HEK293 (cell line): ENCODE measurements around the gene ISCU.

Source experiments
- CTCF ChIA-PET: fragments of 350-600 bp; formaldehyde crosslinking; extraction: SDS; loops from one replicate; lab custom pipeline; 2021; ENCODE audit warnings: antibody characterized with exemption; lab: Yijun Ruan, JAX
- POLR2A ChIA-PET: fragments of 300-600 bp; formaldehyde crosslinking; extraction: SDS; loops from one replicate; lab custom pipeline; 2020; ENCODE audit warnings: antibody characterized with exemption, inconsistent platforms; lab: Yijun Ruan, JAX
- H3K27ac ChIP-seq: fragments of 200-500 bp; sonication (Bioruptor generic); 2 replicates; pipeline ENCODE4 v1.5.1; 2014; ENCODE audit warnings: low read depth, low read length, control low read depth, inconsistent platforms; ENCODE audit errors: extremely low read depth
- H3K36me3 ChIP-seq, 2 experiments: fragments of 200-500 bp in 1 of 2; sonication (Bioruptor generic) in 1 of 2; 1 replicate in 1 of 2; 2 replicates in 1 of 2; pipeline ENCODE4 v1.5.1; 2014 to 2017; ENCODE audit warnings: inconsistent platforms in 2 of 2, low read length in 2 of 2; ENCODE audit not compliant: control insufficient read depth in 2 of 2, insufficient read depth in 1 of 2
- H3K4me1 ChIP-seq: fragments of 200-500 bp; sonication (Bioruptor generic); 2 replicates; pipeline ENCODE4 v1.5.1; 2014; ENCODE audit warnings: mild to moderate bottlenecking, low read length, inconsistent platforms; ENCODE audit not compliant: control insufficient read depth, insufficient read depth
- H3K4me3 ChIP-seq: 2 replicates; pipeline ENCODE4 v1.5.1; 2011; ENCODE audit warnings: low read depth, mild to moderate bottlenecking, control low read depth, low read length, moderate library complexity
- H3K9me3 ChIP-seq: fragments of 200-500 bp; sonication (Bioruptor generic); 2 replicates; pipeline ENCODE4 v1.5.1; 2014; ENCODE audit warnings: low read depth, low read length, inconsistent platforms; ENCODE audit not compliant: control insufficient read depth, insufficient read depth
- GFI1B ChIP-seq: fragments of 450-650 bp; formaldehyde crosslinking; IDR thresholded peaks from 2 replicates; pipeline ENCODE4 v1.5.1; 2016; ENCODE audit warnings: missing biosample characterization, missing genetic modification characterization
- GLI4 ChIP-seq: fragments of 450-650 bp; formaldehyde crosslinking; IDR thresholded peaks from 2 replicates; pipeline ENCODE4 v1.5.1; 2016; ENCODE audit warnings: missing biosample characterization, missing genetic modification characterization
- MYNN ChIP-seq: fragments of 450-650 bp; formaldehyde crosslinking; IDR thresholded peaks from 2 replicates; pipeline ENCODE4 v1.5.1; 2016; ENCODE audit warnings: missing biosample characterization, missing genetic modification characterization, borderline replicate concordance
- TRIM28 ChIP-seq: IDR thresholded peaks from 2 replicates; pipeline ENCODE4 v1.6.1; 2011; ENCODE audit warnings: low read length, control low read depth, borderline replicate concordance
- ZNF114 ChIP-seq: fragments of 450-650 bp; formaldehyde crosslinking; IDR thresholded peaks from 2 replicates; pipeline ENCODE4 v1.5.0; 2017; ENCODE audit warnings: missing biosample characterization, missing genetic modification characterization
- ZNF16 ChIP-seq: fragments of 450-650 bp; formaldehyde crosslinking; IDR thresholded peaks from 2 replicates; pipeline ENCODE4 v1.5.1; 2016; ENCODE audit warnings: low read depth, missing biosample characterization, missing genetic modification characterization
- ZNF366 ChIP-seq: fragments of 450-650 bp; formaldehyde crosslinking; conservative IDR thresholded peaks from 2 replicates; pipeline ENCODE4 v1.5.1; 2016; ENCODE audit warnings: missing biosample characterization, missing genetic modification characterization
- ZNF544 ChIP-seq: fragments of 450-650 bp; formaldehyde crosslinking; IDR thresholded peaks from 2 replicates; pipeline ENCODE4 v1.5.0; 2017; ENCODE audit warnings: missing biosample characterization, missing genetic modification characterization
- ZNF561 ChIP-seq: fragments of 450-650 bp; IDR thresholded peaks from 2 replicates; pipeline ENCODE4 v1.5.1; 2018; ENCODE audit warnings: missing biosample characterization, missing genetic modification characterization, borderline replicate concordance
- ZNF624 ChIP-seq: fragments of 450-650 bp; formaldehyde crosslinking; IDR thresholded peaks from 2 replicates; pipeline ENCODE4 v1.5.1; 2017; ENCODE audit warnings: missing biosample characterization, missing genetic modification characterization
- ZNF664 ChIP-seq: fragments of 450-650 bp; formaldehyde crosslinking; IDR thresholded peaks from 2 replicates; pipeline ENCODE4 v1.5.1; 2016; ENCODE audit warnings: missing biosample characterization, missing genetic modification characterization
- TF ChIP-seq, protein P1 (sequence below): fragments of 450-650 bp; formaldehyde crosslinking; IDR thresholded peaks from 2 replicates; pipeline ENCODE4 v1.5.1; 2016; ENCODE audit warnings: missing biosample characterization, missing genetic modification characterization
- TF ChIP-seq, protein P2 (sequence below): fragments of 450-650 bp; formaldehyde crosslinking; IDR thresholded peaks from 2 replicates; pipeline ENCODE4 v1.5.1; 2016; ENCODE audit warnings: missing biosample characterization, missing genetic modification characterization, low read depth
- TF ChIP-seq, protein P3 (sequence below): fragments of 450-650 bp; formaldehyde crosslinking; IDR thresholded peaks from 2 replicates; pipeline ENCODE4 v1.5.1; 2016; ENCODE audit warnings: missing biosample characterization, missing genetic modification characterization
- TF ChIP-seq, protein P4 (sequence below): IDR thresholded peaks from 2 replicates; pipeline ENCODE4 v1.6.1; 2011; ENCODE audit warnings: mild to moderate bottlenecking, low read depth, low read length, borderline replicate concordance

Gene ISCU

DNA sequence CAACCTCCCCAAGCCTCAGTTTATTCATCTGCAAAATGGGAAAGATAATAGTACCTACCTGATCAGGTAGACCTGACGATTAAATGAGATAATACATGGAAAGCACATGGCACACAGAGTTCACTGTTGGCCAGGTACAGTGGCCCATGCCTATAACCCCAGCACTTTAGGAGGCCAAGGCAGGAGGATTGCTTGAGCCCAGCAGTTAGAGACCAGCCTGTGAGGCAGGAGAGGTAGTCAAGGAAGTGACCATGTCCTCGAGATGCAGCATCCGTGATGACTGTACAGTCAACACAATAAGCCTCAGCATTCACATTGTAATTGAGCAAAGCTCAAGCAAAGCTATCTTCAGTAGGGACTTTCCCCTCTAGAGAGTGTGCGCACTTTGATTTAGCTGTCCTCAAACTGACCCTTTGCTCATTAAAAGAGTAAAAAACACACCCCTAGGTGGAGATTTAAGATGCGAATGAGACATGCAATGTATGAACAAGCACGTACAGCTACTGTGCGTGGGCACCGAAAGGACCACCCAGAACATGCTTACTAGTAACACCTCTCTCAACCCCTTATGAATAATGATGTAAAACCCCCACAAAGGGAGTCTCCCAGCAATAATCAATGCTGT, 9.9 kb downstream of the ISCU start:
- no peak for TF ChIP-seq ZNF114 (tag by site-specific recombination)
- TF ChIP-seq ZNF561 (tag by site-specific recombination), result no peak
- TF ChIP-seq ZNF624 (tag by site-specific recombination), result no peak
- no peak for TF ChIP-seq ZNF544 (tag by site-specific recombination)
- TF ChIP-seq ZNF366 (tag by site-specific recombination), result no peak
- TF ChIP-seq GFI1B, result 0 out of 2 replicates have a peak, but pooled peaks have one; percentile 28
- TF ChIP-seq MYNN (tag by site-specific recombination), result no peak
- TF ChIP-seq, protein P1, sequence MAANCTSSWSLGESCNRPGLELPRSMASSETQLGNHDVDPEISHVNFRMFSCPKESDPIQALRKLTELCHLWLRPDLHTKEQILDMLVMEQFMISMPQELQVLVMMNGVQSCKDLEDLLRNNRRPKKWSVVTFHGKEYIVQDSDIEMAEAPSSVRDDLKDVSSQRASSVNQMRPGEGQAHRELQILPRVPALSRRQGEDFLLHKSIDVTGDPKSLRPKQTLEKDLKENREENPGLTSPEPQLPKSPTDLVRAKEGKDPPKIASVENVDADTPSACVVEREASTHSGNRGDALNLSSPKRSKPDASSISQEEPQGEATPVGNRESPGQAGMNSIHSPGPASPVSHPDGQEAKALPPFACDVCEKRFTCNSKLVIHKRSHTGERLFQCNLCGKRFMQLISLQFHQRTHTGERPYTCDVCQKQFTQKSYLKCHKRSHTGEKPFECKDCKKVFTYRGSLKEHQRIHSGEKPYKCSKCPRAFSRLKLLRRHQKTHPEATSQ (tag by site-specific recombination), result no peak
- TF ChIP-seq ZNF664 (tag by site-specific recombination), result peak; percentile 95
- TF ChIP-seq, protein P2, sequence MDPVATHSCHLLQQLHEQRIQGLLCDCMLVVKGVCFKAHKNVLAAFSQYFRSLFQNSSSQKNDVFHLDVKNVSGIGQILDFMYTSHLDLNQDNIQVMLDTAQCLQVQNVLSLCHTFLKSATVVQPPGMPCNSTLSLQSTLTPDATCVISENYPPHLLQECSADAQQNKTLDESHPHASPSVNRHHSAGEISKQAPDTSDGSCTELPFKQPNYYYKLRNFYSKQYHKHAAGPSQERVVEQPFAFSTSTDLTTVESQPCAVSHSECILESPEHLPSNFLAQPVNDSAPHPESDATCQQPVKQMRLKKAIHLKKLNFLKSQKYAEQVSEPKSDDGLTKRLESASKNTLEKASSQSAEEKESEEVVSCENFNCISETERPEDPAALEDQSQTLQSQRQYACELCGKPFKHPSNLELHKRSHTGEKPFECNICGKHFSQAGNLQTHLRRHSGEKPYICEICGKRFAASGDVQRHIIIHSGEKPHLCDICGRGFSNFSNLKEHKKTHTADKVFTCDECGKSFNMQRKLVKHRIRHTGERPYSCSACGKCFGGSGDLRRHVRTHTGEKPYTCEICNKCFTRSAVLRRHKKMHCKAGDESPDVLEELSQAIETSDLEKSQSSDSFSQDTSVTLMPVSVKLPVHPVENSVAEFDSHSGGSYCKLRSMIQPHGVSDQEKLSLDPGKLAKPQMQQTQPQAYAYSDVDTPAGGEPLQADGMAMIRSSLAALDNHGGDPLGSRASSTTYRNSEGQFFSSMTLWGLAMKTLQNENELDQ (tag by site-specific recombination), result no peak
- TF ChIP-seq, protein P3, sequence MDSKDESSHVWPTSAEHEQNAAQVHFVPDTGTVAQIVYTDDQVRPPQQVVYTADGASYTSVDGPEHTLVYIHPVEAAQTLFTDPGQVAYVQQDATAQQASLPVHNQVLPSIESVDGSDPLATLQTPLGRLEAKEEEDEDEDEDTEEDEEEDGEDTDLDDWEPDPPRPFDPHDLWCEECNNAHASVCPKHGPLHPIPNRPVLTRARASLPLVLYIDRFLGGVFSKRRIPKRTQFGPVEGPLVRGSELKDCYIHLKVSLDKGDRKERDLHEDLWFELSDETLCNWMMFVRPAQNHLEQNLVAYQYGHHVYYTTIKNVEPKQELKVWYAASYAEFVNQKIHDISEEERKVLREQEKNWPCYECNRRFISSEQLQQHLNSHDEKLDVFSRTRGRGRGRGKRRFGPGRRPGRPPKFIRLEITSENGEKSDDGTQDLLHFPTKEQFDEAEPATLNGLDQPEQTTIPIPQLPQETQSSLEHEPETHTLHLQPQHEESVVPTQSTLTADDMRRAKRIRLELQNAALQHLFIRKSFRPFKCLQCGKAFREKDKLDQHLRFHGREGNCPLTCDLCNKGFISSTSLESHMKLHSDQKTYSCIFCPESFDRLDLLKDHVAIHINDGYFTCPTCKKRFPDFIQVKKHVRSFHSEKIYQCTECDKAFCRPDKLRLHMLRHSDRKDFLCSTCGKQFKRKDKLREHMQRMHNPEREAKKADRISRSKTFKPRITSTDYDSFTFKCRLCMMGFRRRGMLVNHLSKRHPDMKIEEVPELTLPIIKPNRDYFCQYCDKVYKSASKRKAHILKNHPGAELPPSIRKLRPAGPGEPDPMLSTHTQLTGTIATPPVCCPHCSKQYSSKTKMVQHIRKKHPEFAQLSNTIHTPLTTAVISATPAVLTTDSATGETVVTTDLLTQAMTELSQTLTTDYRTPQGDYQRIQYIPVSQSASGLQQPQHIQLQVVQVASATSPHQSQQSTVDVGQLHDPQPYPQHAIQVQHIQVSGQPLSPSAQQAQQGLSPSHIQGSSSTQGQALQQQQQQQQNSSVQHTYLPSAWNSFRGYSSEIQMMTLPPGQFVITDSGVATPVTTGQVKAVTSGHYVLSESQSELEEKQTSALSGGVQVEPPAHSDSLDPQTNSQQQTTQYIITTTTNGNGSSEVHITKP, result no peak
- TF ChIP-seq TRIM28, result no peak
- TF ChIP-seq GLI4 (tag by site-specific recombination), result no peak
- TF ChIP-seq, protein P4, sequence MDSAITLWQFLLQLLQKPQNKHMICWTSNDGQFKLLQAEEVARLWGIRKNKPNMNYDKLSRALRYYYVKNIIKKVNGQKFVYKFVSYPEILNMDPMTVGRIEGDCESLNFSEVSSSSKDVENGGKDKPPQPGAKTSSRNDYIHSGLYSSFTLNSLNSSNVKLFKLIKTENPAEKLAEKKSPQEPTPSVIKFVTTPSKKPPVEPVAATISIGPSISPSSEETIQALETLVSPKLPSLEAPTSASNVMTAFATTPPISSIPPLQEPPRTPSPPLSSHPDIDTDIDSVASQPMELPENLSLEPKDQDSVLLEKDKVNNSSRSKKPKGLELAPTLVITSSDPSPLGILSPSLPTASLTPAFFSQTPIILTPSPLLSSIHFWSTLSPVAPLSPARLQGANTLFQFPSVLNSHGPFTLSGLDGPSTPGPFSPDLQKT, result no peak
- ChIA-PET CTCF (interaction anchor here (1.2 to 10.6 kb wide), 2 partner anchors 8 to 46 kb away, joined by 5 to 160 read pairs; no protein-coding TSS in a partner anchor), POLR2A (interaction anchor here (0.6 kb wide), 1 partner anchor 378 kb away, joined by 6 read pairs; no protein-coding TSS in a partner anchor)
- Histone ChIP-seq H3K4me3 (no peak overlapping the region), H3K27ac (no peak overlapping the region), H3K9me3 (no peaks in the 10 kb centered on the region), H3K36me3 (peaks cover 6 to 27% of the 10 kb centered on the region in 2 experiments), H3K4me1 (no peaks in the 10 kb centered on the region)

DNA sequence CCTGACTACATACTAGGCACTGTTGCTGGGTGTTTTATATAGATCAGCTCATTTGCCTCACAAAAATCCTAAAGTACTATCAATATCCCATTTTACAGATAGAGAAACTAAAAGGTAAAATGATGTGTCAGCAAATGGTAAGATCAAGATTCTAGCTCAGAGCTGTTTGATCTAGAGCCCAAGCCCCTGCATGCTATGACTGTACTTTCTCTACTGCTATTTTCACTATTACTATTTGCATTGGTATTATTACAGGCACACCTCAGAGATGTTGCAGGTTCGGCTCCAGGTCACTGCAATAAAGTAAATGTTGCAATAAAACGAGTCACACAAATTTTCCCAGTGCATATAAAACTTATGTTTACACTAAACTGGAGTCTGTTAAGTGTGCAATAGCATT, 10.9 kb downstream of the ISCU start:
- Histone ChIP-seq H3K4me1 (no peaks in the 10 kb centered on the region), H3K36me3 (peaks cover under 1 to 17% of the 10 kb centered on the region in 2 experiments), H3K27ac (no peak overlapping the region), H3K9me3 (no peaks in the 10 kb centered on the region), H3K4me3 (no peak overlapping the region)
- CTCF ChIA-PET, result interaction anchor here (0.7 to 10.6 kb wide), 4 partner anchors 9 to 236 kb away, joined by 3 to 160 read pairs (median 4); partner anchors contain the start of gene ISCU
- POLR2A ChIA-PET, result interaction anchor here (0.6 kb wide), 1 partner anchor 59 kb away, joined by 4 read pairs; no protein-coding TSS in a partner anchor
- no peak for TF ChIP-seq ZNF16 (tag by site-specific recombination)
- TF ChIP-seq ZNF664 (tag by site-specific recombination), result no peak
